ENCODE data around the gene SLC5A10. TPM values are rescaled to one million over a fixed set of nuclear protein-coding genes. Genes with fewer than 3 reads are reported as not detected.

The SLC5A10 gene
- polyA plus RNA-seq (2013, experiment 1 of 4): not detected
- not detected for polyA plus RNA-seq (2013, experiment 2 of 4)
- polyA plus RNA-seq (2013, experiment 3 of 4): not detected
- polyA plus RNA-seq (2013, experiment 4 of 4): not detected

DNA sequence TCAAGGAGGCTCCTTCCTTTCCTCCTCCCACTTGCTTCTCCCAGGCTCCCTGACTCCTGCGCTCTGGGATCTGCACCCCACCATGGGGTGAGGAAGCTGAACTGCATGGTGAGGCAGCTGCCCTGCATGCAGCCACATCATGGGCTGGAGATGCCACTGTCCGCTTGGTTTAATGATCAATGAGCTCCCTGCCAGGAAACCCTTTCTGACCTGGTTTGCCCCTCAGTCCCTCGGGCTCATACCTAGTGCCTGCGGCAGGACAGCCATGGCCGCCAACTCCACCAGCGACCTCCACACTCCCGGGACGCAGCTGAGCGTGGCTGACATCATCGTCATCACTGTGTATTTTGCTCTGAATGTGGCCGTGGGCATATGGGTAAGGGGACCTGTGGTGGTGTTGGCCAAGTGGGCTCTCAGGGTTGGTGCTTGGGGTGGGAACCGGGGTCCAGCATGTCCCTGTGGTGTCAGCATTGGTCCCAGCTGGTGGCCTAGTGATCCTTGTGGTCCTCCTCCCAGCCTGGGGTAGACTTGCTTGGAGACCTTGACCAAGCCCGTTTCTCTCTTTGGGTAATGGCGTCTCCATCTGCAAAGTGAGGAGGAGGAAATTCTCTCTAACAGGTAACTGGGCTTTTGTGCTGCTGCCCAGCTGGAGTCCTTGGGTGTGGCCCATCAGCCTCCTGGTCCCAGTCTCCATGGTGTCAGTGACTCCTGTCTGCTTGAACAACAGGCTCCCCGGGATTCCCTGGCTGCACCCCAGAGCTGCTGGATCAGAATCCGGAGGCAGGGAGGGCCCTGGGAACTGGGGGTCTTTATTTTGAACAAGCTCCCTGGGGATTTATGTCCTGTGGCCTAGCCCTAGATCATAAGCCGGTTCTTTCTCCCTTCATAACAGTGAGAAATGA lies at the start of gene SLC5A10:
TSS of gene SLC5A10 (plus strand) at position 225 of the 902 bp plus-strand sequence. CDS start at position 266, 41 bp downstream.
- H3K27ac ChIP-seq (ENCODE audit: insufficient read depth, low read depth, low read length, poor library complexity, severe bottlenecking): no peak within 1 kb of the TSS
- H3K4me1 ChIP-seq (ENCODE audit: control insufficient read depth, insufficient read depth, low read length): no peaks in the 10 kb centered on the region
- WGBS, 2 experiments: 87 to 88% methylated on average over 17 of the region's 17 CpGs
- H3K27me3 ChIP-seq (ENCODE audit: control insufficient read depth, insufficient read depth, low read length, poor library complexity, severe bottlenecking): no peaks in the 10 kb centered on the region
- no peak within 1 kb of the TSS for H3K4me3 ChIP-seq (ENCODE audit: insufficient read depth, low read depth, low read length)
- no peaks in the 10 kb centered on the region for H3K36me3 ChIP-seq (ENCODE audit: control insufficient read depth, insufficient read depth, low read length)
- no peaks in the 10 kb centered on the region for H3K9me3 ChIP-seq (ENCODE audit: control insufficient read depth, low read length)

DNA sequence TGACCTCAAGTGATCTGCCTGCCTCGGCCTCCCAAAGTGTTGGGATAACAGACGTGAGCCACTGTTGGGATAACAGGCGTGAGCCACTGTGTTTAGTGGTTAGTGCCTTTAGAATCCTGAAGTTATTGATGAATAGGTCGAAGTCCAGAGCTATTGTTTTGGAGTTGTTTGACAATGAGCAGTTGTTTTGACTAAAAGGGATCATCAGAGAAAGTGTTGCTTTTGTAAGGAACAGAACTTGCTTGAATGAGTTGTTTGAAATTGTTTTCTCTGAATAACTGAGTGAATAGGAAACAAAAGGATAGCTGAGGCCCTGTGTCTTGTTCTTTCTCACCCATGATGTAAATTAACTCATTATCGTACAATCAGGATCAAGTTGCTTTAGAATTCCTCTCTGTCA lies 47.5 kb upstream of the SLC5A10 start:
- H3K9me3 ChIP-seq (ENCODE audit: control insufficient read depth, low read length): no peaks in the 10 kb centered on the region
- H3K4me1 ChIP-seq (ENCODE audit: control insufficient read depth, insufficient read depth, low read length): no peaks in the 10 kb centered on the region
- 73 to 86% methylated on average over 5 of the region's 5 CpGs for WGBS, 2 experiments
- no peaks in the 10 kb centered on the region for H3K27me3 ChIP-seq (ENCODE audit: control insufficient read depth, insufficient read depth, low read length, poor library complexity, severe bottlenecking)
- H3K36me3 ChIP-seq (ENCODE audit: control insufficient read depth, insufficient read depth, low read length): peaks cover 12% of the 10 kb centered on the region
- H3K27ac ChIP-seq (ENCODE audit: insufficient read depth, low read depth, low read length, poor library complexity, severe bottlenecking): no peak overlapping the region
- H3K4me3 ChIP-seq (ENCODE audit: insufficient read depth, low read depth, low read length): no peak overlapping the region

DNA sequence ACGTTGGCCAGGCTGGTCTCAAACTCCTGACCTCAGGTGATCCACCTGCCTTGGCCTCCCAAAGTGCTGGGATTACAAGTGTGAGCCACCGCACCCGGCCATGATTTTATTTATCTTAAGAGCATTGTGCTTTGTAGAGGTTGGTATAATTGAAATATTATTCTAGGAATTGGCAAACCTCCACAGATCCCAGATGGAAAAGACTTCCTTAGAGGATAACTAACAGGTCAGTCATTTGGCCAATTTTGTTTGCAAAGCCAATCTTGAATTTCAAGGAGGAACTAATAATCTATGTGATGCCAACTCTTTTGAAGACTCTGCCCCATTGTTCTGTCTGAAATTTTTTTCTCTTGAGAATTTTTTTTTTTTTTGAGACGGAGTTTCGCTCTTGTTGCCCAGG lies 46.7 kb upstream of the SLC5A10 start:
- no peaks in the 10 kb centered on the region for H3K9me3 ChIP-seq (ENCODE audit: control insufficient read depth, low read length)
- no peak overlapping the region for H3K4me3 ChIP-seq (ENCODE audit: insufficient read depth, low read depth, low read length)
- H3K36me3 ChIP-seq (ENCODE audit: control insufficient read depth, insufficient read depth, low read length): peaks cover 9% of the 10 kb centered on the region
- 88 to 93% methylated on average over 5 of the region's 5 CpGs for WGBS, 2 experiments
- no peak overlapping the region for H3K27ac ChIP-seq (ENCODE audit: insufficient read depth, low read depth, low read length, poor library complexity, severe bottlenecking)
- H3K27me3 ChIP-seq (ENCODE audit: control insufficient read depth, insufficient read depth, low read length, poor library complexity, severe bottlenecking): no peaks in the 10 kb centered on the region
- H3K4me1 ChIP-seq (ENCODE audit: control insufficient read depth, insufficient read depth, low read length): no peaks in the 10 kb centered on the region

DNA sequence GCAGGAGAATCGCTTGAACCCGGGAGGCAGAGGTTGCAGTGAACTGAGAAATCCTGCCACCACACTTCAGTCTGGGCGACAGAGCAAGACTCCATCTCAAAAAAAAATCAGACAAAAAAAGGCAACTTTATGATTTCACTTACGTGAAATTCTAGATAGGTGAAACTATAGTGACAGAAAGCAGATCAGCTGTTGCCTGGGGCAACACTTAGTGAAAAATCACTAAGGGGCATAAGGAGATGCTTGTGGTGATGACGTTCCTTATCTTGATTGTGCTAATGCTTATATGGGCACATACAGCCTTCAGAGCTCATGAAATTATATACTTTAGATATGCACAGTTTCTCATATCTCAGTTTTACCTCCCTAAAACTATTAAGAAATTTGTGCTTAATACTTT lies 41.6 kb upstream of the SLC5A10 start:
- no peak overlapping the region for H3K4me3 ChIP-seq (ENCODE audit: insufficient read depth, low read depth, low read length)
- WGBS, 2 experiments: 89 to 99% methylated on average over 5 of the region's 5 CpGs
- H3K27ac ChIP-seq (ENCODE audit: insufficient read depth, low read depth, low read length, poor library complexity, severe bottlenecking): no peak overlapping the region
- H3K27me3 ChIP-seq (ENCODE audit: control insufficient read depth, insufficient read depth, low read length, poor library complexity, severe bottlenecking): no peaks in the 10 kb centered on the region
- peaks cover 22% of the 10 kb centered on the region for H3K36me3 ChIP-seq (ENCODE audit: control insufficient read depth, insufficient read depth, low read length)
- H3K4me1 ChIP-seq (ENCODE audit: control insufficient read depth, insufficient read depth, low read length): no peaks in the 10 kb centered on the region
- no peaks in the 10 kb centered on the region for H3K9me3 ChIP-seq (ENCODE audit: control insufficient read depth, low read length)

DNA sequence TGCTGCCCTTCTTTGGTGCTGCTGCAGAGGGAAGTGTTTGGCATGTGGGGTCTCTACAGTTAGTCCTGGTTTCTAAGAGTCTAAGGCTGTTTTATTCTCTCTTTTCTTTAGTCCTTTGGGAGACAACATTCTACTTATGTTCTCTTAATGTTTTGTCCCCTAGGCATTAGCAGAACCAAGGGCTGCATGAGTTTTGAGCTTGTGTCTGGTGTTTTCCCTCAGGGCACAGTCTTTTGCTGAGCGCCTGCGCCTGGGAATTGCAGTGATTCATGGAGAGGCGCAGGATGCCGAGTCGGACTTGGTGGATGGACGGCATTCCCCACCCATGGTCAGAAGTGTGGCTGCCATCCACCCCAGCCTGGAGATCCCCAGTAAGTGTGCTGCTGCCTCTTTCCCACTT lies 41.1 kb upstream of the SLC5A10 start:
- Histone ChIP-seq H3K36me3 (ENCODE audit: control insufficient read depth, insufficient read depth, low read length) (peaks cover 28% of the 10 kb centered on the region), H3K27ac (ENCODE audit: insufficient read depth, low read depth, low read length, poor library complexity, severe bottlenecking) (no peak overlapping the region), H3K4me3 (ENCODE audit: insufficient read depth, low read depth, low read length) (no peak overlapping the region), H3K9me3 (ENCODE audit: control insufficient read depth, low read length) (no peaks in the 10 kb centered on the region), H3K4me1 (ENCODE audit: control insufficient read depth, insufficient read depth, low read length) (no peaks in the 10 kb centered on the region), H3K27me3 (ENCODE audit: control insufficient read depth, insufficient read depth, low read length, poor library complexity, severe bottlenecking) (no peaks in the 10 kb centered on the region)
- 94 to 97% methylated on average over 6 of the region's 6 CpGs for WGBS, 2 experiments

DNA sequence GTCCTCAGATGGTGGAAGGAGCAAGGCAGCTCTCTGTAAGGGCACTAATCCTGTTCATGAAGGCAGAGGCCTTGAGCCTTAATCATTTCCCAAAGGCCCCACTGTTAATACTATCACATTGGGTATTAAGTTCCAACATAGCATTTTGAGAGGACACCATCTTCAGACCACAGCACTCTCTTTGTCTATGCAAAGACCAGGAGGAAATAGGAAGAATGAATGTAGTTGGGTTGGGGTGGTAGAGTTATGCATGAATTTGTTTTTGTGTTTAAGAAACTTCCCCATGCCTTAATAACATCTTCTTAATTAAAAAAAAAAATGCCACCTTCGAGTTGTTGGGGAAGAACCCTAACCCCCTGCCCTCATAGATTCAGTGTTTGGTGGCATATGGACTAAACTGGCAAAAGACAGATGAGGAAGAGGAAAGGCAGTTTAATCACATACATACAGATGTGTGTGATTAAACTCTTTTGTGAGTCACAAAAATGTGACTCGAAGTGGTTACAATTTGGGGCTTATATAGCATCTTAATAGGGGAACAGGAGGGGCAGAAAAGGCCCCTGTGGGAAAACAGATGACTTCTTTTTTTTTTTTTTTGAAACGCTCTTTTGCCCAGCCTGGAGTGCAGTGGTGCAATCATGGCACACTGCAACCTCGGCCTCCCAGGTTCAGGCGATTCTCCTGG lies 35.0 kb upstream of the SLC5A10 start:
- 81 to 85% methylated on average over 4 to 5 of the region's 5 CpGs for WGBS, 2 experiments
- Histone ChIP-seq H3K4me3 (ENCODE audit: insufficient read depth, low read depth, low read length) (no peak overlapping the region), H3K4me1 (ENCODE audit: control insufficient read depth, insufficient read depth, low read length) (no peaks in the 10 kb centered on the region), H3K36me3 (ENCODE audit: control insufficient read depth, insufficient read depth, low read length) (peaks cover 26% of the 10 kb centered on the region), H3K27me3 (ENCODE audit: control insufficient read depth, insufficient read depth, low read length, poor library complexity, severe bottlenecking) (no peaks in the 10 kb centered on the region), H3K27ac (ENCODE audit: insufficient read depth, low read depth, low read length, poor library complexity, severe bottlenecking) (no peak overlapping the region), H3K9me3 (ENCODE audit: control insufficient read depth, low read length) (no peaks in the 10 kb centered on the region)

DNA sequence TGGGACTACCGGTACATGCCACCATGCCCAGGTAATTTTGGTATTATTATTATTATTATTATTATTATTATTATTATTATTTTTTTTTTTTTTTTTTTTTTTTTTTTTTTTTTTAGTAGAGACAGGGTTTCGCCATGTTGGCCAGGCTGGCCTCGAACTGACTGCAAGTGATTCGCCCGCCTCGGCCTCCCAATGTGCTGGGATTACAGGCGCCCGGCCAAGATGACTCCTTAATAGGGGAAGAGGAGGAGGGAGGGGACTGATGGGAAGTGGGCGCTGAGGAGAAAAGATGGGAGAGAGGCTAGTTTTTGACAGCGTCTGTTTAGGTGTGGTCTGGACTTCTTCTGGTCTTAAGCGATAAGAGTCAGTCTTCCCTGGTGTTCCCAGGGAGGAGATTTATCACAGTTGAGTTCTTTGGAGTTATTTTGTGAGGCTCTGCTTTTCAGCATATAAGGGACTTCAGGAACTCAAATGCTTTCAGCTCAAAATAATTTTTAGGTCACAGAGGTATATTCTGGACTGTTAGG lies 34.4 kb upstream of the SLC5A10 start:
- 90 to 95% methylated on average over 10 of the region's 11 CpGs for WGBS, 2 experiments
- Histone ChIP-seq H3K27ac (ENCODE audit: insufficient read depth, low read depth, low read length, poor library complexity, severe bottlenecking) (no peak overlapping the region), H3K4me3 (ENCODE audit: insufficient read depth, low read depth, low read length) (no peak overlapping the region), H3K27me3 (ENCODE audit: control insufficient read depth, insufficient read depth, low read length, poor library complexity, severe bottlenecking) (no peaks in the 10 kb centered on the region), H3K9me3 (ENCODE audit: control insufficient read depth, low read length) (no peaks in the 10 kb centered on the region), H3K36me3 (ENCODE audit: control insufficient read depth, insufficient read depth, low read length) (peaks cover 26% of the 10 kb centered on the region), H3K4me1 (ENCODE audit: control insufficient read depth, insufficient read depth, low read length) (no peaks in the 10 kb centered on the region)

DNA sequence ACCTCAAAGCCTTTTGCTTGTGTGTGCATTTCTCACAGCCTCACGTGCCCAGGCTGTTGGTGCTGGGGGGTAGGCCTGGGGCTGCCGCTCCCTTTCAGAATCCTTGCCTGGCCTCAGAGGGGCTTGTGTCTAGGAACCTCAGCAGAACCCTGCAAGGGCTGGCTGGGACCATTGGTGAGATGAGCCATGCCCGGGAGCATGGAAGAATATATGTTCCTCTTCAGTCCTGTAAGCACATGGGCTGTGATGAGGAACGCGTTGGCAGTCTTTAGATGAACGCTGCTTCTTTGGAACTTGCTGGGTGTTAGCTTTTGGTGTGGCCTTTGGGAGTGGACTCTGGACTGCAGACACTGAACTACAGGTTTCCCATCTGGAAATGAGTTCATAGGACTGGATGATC lies 32.0 kb upstream of the SLC5A10 start:
- Histone ChIP-seq H3K9me3 (ENCODE audit: control insufficient read depth, low read length) (no peaks in the 10 kb centered on the region), H3K4me3 (ENCODE audit: insufficient read depth, low read depth, low read length) (no peak overlapping the region)
- 83 to 89% methylated on average over 6 of the region's 6 CpGs for WGBS, 2 experiments

DNA sequence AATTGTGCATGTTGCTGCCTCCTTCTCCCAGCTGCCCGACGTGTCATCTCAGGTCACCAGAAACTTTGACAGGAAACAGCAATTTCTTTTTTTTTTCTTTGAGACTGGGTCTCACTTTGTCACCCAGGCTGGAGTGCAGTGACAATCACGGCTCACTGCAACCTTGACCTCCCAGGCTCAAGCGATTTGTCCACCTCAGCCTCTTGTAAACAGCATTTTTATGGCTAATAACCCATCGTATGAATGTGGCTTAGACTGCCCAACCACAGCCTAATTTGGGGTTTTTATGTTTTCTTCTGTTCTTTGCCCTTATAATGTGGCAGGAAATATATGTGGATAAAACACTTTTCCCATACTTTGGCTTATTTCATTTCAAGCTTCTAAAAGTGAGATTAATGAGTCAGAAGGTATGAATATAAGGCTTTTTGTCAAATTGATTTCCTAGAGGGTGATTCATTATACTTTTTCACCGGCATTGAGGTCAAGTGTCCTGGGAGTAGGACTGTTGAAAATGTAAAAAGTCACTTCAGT lies 31.0 kb upstream of the SLC5A10 start:
- no peak overlapping the region for H3K4me3 ChIP-seq (ENCODE audit: insufficient read depth, low read depth, low read length)
- H3K4me1 ChIP-seq (ENCODE audit: control insufficient read depth, insufficient read depth, low read length): no peaks in the 10 kb centered on the region
- no peaks in the 10 kb centered on the region for H3K27me3 ChIP-seq (ENCODE audit: control insufficient read depth, insufficient read depth, low read length, poor library complexity, severe bottlenecking)
- peaks cover 18% of the 10 kb centered on the region for H3K36me3 ChIP-seq (ENCODE audit: control insufficient read depth, insufficient read depth, low read length)
- 91 to 94% methylated on average over 6 of the region's 6 CpGs for WGBS, 2 experiments
- no peak overlapping the region for H3K27ac ChIP-seq (ENCODE audit: insufficient read depth, low read depth, low read length, poor library complexity, severe bottlenecking)
- H3K9me3 ChIP-seq (ENCODE audit: control insufficient read depth, low read length): no peaks in the 10 kb centered on the region

More for the DNA sequence above, 32.0 kb upstream of the SLC5A10 start:
- Histone ChIP-seq H3K27me3 (ENCODE audit: control insufficient read depth, insufficient read depth, low read length, poor library complexity, severe bottlenecking) (no peaks in the 10 kb centered on the region), H3K27ac (ENCODE audit: insufficient read depth, low read depth, low read length, poor library complexity, severe bottlenecking) (no peak overlapping the region), H3K36me3 (ENCODE audit: control insufficient read depth, insufficient read depth, low read length) (peaks cover 25% of the 10 kb centered on the region), H3K4me1 (ENCODE audit: control insufficient read depth, insufficient read depth, low read length) (no peaks in the 10 kb centered on the region)

DNA sequence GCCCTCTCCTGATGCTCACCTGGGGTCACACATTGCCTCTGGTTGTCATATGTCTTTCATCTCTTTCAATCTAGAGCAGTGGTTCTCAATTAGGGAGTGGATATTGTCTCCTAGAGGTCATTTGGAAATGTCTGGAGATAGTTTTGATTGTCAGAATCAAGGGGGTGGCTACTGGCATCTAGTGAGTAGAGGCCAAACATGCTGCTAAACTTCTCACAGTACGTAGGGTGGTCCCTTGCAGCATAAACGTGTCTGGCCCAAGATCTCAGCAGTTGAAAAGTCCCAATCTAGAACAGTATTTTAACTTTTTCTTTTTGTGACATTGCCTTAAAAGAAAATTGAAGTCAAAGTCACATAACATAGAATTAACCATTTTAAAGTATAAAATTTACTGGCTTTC lies 30.5 kb upstream of the SLC5A10 start:
- 84 to 89% methylated on average over 2 of the region's 2 CpGs for WGBS, 2 experiments
- H3K4me3 ChIP-seq (ENCODE audit: insufficient read depth, low read depth, low read length): no peak overlapping the region
- peaks cover 16% of the 10 kb centered on the region for H3K36me3 ChIP-seq (ENCODE audit: control insufficient read depth, insufficient read depth, low read length)
- H3K9me3 ChIP-seq (ENCODE audit: control insufficient read depth, low read length): no peaks in the 10 kb centered on the region
- H3K4me1 ChIP-seq (ENCODE audit: control insufficient read depth, insufficient read depth, low read length): no peaks in the 10 kb centered on the region
- H3K27ac ChIP-seq (ENCODE audit: insufficient read depth, low read depth, low read length, poor library complexity, severe bottlenecking): no peak overlapping the region
- H3K27me3 ChIP-seq (ENCODE audit: control insufficient read depth, insufficient read depth, low read length, poor library complexity, severe bottlenecking): no peaks in the 10 kb centered on the region
